Mesenteric fat pad (tissue), 1 donor: ENCODE results near the gene LPAR3. TPM values are rescaled to one million over a fixed set of nuclear protein-coding genes. Genes with fewer than 3 reads are reported as not detected.
"Not testable (repeated sequence)": the region's sequence is repeated elsewhere in the genome, so short reads cannot be mapped to it uniquely, and the experiment has no call there.

Source experiments
- DNase-seq: peaks from one replicate; pipeline ENCODE4 v3.0.0-alpha.2; 2020; ENCODE audit warnings: low spot score
- long read RNA-seq: library from polyadenylated mRNA; unstranded; transcript quantifications from one replicate; pipeline ENCODE4 v2.0.0, GENCODE V29; 2020
- total RNA-seq: library from RNA; stranded (reverse); fragmentation: NEBNext Ultra II Directional; extraction: Animal tissue kit (Norgen Biotek cat#: 25700); gene quantifications from one replicate; pipeline ENCODE4 v1.2.1, GENCODE V29; 2021
- donor health status: DM: yes; HTN: yes; CAD: no.

The LPAR3 gene, protein sequence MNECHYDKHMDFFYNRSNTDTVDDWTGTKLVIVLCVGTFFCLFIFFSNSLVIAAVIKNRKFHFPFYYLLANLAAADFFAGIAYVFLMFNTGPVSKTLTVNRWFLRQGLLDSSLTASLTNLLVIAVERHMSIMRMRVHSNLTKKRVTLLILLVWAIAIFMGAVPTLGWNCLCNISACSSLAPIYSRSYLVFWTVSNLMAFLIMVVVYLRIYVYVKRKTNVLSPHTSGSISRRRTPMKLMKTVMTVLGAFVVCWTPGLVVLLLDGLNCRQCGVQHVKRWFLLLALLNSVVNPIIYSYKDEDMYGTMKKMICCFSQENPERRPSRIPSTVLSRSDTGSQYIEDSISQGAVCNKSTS
- not detected for total RNA-seq
- long read RNA-seq, result 0 reads

DNA sequence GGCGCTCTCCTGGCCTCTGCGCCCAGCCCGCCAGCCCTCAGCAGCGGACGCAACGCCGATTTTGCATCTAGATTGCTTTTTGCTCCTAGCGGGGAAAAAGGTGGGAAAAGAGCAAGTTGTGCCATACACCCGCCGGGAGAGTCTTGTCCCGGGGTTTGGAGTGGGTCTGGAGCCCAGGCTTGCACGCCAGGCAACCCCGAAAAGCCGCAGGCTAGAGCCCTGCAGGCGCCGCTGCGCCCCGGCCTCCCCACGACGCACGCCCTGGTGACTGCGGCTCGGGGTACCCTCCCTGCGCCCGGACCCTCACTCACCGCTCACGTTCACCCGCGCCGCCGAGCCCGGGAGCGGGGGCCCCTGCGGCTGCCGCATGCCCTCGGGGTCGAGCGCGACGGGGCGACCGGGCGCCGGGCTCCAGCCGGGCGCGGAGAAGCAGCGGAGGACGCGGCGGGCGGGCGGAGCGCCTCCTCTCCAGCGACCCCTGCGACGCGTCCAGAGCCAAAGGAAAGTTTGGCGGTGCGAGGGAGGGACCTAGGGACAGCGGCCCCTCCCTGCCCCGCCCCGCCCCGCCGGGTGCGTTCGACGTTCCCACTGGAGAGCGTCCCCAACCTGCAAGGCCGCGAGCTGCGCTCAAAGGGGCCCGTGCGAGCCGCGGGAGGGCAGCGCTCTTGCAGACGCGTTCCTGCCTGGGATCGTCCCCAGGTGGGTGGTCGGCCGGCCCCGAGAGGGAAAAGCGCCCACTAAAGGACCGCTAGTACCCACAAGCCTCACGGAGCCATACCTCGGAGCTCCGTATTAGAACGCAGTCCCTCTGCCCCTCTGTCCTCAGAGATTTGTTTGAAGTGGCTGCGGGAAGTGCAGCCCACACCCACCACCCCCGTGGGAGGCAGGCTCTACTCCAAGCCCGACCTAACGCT, at the start of gene LPAR3:
TSS of gene LPAR3 (minus strand) at position 502 of the 914 bp plus-strand sequence. CDS start 27,086 bp downstream, outside the sequence.
- DNase-seq, result peak; percentile 88

DNA sequence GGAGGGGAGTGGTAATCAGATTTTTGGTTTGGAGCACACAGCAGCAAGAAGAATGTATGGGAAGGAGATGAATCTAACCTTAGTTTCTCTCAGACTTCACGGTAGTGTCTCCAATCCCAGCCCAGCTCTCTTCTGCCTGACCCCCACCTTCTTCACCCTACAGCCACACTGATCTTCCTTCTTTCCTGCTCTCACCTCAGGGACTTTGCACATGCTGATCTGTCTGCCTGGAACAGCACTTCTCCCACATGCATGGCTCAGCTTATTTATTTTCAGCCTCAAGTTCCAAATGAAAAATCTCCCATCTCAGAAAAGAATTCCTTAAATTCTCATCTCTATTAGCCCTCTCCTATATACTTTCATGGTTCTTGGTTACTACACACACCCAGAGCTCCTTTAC, 48.8 kb upstream of the LPAR3 start:
- DNase-seq, result no peak

DNA sequence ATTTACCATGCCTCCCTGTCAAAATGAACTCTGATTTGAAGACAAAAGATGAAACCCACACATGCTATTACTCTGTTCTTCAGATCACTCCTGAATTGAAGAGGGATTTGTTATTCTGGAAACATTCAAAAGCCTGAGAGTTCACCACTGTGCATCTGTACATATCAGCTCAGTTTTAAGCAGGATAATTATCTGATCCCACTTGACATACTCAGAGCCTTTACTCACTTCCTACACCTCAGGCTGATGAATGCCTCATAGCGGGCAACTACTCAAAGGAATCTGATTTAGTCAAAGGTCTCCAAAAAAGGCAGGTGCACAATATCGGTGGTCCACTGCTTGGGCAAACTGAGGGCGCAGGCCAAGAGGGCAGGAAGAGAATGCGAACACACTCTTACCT, 47.5 kb upstream of the LPAR3 start:
- no peak for DNase-seq

DNA sequence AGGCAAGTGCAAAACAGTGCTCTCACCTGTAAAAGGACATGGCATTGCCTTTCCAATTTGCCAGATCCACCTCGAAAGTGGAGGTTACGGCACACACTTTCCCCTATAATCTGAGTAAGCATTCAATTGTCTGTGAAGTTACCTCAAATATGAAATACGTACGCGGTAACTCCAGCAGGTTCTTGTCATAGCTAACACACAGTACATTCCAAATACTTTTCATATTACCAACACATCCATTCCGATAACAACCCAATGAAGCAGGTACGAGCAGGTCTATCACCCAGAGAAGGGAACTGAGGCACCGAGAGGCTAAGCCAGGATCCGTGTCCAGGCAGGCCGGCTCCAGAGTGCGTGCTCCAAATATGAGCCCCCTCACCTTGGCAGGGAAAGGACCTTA, 46.8 kb upstream of the LPAR3 start:
- DNase-seq, result no peak

DNA sequence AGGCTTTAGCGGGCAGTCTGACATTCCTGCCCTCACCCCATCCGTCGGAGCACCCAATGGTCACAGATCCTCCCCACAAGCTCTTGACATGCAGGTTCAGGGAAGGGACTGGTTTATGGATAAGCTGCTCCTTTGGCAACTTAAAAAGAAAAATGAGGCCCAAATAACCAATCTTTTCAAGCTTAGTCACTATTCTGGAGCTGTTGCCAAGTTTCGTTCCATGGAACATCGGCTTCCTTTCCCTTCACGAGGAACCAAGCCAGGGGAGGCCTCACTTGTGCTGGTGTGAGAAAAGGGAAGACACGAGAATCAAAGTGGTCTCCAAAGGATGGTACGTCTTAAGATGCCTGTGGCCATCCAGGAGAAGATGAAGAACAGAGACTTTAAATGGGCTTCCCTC, 46.1 kb upstream of the LPAR3 start:
- no peak for DNase-seq

DNA sequence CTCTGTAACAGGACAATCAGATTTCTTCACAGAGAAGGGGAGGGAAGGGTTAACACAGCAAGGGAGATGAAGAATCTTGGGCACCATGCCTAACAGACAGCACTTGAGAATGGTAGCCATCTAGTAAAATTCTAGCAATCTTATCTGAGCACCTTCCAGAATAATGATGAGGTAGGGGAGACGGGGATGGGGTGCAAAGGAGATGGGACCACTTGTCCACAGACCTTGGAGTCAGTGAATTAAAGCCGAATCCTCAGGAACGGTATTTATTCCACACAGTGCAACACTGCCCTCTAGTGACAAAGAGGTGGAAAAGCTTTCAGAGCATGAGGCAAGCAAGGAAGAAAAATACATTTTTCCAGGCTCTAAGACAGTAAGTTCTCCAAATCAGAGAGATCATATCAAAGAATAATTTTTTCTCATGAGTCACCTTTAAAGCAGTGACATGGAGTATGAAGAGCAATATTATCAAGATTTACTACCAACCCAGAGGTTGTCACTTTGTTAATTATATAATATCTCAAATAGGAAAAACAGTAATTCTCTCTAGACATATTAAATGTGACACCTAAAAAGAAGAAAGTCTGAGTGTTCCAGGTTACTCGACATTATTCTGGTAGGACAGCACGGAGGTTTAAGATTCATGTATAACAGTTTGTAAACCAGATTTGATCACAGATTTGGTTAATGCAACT, 43.3 kb upstream of the LPAR3 start:
- no peak for DNase-seq

DNA sequence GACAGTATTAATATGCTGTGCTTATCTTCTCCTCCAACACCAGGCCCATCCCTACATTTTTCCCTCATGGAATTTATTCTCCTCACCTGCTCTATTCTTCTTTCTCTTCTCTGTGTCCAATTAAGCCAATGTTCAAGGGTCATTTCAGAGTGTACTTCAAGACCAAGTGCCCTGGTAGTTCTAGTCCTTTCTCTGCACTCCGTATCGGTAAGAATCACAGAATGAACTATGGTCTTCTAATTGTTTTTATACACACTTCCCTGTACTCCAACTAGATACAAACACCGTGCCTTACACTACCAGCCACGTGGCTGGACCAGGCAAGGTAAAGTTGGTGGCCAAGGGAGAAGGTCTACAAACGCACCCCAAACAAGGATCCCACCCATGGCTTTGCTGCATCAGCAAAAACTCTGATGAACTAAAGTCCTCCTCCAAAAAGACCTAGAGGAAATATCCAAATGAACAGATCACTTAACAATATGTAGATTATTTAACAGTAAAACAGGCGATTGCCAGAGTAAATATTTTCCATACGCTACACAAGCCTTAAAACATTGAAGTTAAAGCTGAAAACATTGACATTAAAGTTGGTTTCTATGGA, 40.1 kb upstream of the LPAR3 start:
- DNase-seq, result no peak

DNA sequence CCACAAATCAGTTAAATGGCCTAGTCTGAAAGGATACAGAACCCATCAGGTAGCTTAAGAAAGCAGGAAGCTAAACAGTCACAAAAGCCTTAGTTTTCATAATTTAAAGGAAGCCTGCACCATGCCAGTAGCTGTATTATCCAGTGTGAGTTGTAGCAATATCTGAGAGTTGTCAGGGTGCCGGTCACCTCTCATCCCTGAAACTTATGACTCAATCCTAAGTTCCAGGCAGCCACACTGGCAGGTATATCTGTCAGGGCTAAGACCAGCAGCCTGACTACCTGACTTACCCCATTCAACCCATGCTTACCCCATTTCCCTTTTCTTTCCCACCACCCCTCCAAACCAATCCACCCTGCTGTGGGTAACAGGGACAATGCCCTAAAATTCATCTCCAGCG, 37.8 kb upstream of the LPAR3 start:
- no peak for DNase-seq

DNA sequence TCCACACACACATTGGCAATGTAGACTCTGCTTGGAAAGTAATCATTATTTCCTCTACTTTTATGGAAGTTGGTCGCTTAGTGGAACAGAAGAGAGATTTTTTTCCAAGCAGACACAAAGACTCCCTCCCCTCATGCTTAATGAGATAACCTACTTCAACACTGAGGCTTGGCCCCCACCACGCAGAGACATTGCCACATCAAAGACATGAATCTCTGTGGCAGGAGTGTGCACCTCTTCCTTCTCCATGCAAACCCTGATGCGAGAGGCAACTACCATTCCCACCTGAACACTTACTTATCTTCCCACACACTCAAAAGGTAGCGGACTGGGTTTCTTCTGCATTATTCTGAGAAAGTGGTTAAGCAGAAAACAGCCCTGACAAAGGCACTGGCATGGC, 37.3 kb upstream of the LPAR3 start:
- DNase-seq, result no peak

DNA sequence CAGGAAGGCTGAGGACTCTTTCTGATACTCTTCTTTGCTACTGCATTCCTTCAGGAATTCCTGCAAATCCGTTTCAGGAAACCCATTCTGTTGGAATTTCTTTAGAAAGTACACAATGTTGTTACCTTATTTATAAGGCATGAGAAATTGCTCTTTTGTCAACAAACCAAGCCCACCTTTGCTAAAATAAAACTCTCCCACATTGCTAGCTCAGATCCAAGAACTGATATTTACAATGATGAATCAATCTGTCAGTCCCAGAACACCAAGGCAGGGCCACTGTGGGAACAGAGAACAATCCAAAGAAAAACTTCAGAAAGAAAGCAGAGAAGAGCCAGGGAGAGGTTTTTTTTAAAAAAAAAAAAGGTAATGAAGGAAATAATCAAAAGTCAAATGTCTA, 36.6 kb upstream of the LPAR3 start:
- no peak for DNase-seq

DNA sequence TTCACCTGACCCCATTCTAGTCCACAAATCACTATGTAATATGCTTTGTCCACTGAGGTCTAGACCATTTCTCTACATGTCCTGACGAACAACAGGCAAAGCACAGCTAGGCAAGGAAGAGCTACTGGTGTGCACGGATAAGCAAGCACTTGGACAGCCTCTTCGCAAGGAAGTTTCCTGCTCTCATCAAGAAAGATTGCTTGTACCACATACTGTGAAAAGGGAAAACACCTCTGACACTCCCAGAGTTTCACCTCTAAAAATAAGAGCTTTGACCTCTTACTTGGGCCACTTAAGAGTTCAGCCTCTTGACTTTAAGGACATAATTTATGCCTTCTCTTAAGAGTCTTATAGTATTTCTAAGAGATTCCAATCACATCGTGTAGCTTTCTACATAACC, 36.0 kb upstream of the LPAR3 start:
- no peak for DNase-seq

DNA sequence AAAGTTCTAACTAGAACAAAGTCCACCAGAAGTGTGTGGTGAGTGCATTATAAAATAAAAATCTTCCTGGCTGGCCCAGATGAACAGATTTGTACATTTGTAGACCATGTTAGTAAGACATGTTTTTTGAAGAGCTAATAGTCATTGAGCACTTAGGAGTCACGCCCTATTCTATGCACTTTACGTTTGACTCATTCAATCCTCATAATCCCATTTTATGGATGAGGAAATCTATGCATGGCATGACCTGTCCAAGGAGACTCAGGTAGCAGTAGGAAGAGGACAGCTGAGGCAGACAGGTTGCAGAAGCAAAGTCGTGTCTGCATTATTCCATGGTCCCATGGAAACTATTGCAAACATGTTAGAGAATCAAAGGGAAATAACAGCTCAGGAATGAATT, 30.3 kb upstream of the LPAR3 start:
- no peak for DNase-seq

DNA sequence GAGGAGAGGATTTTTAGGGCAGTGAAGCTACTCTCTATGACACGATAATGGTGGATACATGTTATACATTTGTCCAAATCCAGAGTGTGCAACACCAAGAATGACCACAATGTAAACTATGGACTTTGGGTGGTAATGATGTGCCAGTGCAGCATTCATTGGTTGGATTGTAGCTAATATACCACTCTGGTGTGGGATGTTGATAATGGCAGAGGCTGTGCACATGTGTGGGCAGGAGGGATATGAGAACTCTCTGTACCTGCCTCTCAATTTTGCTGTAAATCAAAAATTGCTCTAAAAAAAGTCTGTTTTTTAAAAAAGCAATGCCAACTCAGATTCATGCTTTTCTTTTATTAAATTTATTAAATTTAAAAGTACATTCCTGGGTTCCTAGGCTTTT, 27.2 kb upstream of the LPAR3 start:
- DNase-seq, result no peak

DNA sequence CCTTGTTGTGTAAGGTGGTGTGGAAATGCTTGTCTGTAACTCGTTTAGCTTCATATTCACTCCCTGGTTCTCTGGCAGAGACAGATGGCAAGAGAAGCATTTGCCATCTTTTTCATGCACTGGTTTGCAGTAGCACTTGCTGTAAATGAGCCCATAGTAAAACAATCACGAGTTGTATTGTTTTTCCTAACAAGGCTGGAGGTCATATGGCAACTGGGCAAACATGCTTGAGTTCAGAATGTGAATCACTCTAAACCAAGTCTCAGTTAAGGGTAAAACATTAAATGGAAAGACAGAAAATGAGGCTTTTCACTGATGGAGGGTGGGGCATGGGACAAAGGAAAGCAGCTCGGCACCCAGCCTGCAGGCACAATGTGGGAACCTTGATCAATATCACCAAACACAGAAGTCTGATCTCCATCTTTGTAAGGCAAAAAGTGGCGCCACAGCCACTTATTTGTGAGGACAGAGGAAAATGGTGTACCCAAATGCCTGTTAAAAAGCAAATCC, 26.5 kb upstream of the LPAR3 start:
- DNase-seq, result no peak

DNA sequence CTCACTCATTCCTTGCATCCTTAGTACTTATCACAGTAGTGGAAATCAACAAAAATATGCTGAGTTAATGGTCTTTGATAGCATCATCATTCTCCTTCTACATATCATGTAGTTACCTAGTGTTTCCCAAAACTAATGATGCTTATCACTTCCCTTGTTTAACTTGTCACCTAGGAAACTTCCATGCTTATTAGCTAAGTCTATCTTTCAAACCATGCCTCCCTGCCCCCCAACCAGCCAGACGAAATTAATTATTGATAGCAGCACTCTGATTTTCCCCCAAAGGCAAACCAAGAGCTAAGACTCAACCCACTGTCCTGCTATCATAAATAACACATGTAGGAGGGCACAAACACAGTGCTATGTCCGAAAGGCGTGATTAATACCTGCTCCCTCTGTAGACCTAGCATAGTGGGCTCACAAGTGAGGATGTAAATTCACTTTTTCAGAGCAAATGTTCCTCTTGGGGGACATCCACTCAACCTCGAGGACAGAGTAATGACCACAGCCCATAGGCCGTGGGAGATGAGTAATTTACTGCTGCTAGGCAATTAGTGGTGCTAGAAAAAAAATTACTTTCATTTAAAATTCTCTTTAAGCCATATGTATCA, 25.8 kb upstream of the LPAR3 start:
- DNase-seq, result no peak

DNA sequence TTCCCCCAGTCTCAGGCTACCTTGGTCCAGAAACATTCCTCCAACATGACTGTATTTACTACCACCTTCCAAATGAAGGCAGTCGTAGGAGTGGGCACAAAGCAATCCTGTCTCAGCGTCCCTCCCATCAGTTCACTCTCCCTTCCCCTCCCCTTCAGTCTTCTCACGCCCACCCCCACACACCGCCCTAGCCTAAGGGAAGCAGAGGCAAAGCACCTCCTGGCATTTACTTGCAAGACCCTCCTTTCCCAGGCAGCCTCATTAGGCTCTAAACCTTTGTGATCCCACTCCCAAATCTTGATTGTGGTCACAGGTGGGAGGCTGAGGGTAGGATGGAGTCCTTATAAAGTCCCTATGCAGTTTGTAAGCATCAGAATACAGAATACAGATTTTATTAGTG, 23.9 kb upstream of the LPAR3 start:
- no peak for DNase-seq

DNA sequence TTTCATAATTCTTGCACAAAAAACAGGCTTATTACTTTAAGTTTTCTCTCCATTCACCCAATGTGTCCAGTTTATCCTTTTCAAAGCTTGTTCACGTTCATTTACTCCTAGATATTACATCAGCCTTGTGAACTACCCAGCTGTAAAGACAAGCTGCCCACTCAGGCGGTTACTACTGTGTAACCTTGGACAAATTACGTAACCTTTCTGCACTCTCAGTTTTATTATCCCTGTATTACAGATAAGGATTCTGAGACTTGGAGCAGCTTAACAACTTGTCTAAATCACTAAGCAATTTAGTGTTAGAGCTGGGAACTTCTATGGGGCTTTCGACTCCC, 20.5 kb upstream of the LPAR3 start:
- no peak for DNase-seq

DNA sequence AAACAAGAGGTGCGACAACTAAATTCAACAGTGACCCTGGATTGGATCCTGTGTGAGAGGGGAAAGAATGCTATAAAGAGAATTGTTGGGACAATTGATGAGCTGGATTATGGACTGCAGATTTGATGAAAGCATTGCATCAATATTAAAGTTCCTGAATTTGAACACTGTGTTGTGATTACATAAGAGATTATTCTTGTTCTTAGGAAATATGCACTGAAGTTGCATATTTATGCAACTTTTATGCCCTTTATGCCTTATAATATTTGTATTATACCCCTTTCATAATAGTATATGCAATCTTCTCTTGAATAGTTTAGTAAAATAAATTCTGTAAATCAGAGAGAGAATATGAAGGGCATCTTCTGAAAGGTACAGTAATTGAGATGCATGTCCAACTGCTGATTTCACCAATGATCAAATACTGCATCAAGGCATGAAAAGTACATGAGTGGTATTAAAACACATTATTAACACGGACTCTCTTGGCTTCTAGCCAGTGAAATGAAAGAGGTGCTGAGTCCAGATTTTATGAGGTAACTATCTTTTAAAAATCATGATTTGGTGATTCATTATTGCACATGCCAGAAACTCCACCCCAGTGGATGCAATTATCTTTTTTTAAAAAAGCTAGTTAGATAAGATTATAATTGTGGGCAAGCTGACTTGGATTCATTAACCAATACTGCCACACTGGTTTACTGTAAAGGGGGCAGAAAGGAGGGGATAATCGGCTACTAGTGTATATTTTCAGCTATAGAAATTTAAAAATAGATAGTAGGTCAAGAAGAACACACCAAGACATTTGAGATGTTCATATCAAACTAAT, 19.9 kb upstream of the LPAR3 start:
- DNase-seq, result no peak

DNA sequence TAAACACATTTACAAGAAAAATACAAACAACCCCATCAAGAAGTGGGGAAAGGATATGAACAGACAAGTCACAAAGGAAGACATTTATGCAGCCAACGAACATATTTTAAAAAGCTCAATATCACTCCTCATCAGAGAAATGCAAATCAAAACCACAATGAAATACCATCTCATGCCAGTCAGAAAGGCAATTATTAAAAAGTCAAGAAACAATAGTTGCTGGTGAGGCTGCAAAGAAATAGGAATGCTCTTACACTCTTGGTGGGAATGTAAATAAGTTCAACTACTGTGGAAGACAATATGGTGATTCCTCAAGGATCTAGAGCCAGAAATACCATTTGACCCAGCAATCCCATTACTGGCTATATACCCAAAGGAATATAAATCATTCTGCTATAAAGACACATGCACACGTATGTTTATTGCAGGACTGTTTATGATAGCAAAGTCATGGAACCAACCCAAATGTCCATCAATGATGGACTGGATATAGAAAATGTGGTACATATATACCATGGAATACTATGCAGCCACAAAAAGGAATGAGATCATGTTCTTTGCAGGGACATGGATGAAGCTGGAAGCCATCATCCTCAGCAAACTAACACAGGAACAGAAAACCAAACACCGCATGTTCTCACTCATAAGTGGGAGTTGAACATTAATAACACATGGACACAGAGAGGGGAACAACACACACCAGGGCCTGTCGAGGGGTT, 15.9 kb upstream of the LPAR3 start:
- not testable (repeated sequence) for DNase-seq
